ENCODE data around the gene CEP83. TPM values are rescaled to one million over a fixed set of nuclear protein-coding genes. Genes with fewer than 3 reads are reported as not detected.

The CEP83 gene
- total and polyA plus RNA-seq, 2 experiments from 2014 or later = 29.8 to 33.7 TPM

- TF ChIP-seq, protein P1, sequence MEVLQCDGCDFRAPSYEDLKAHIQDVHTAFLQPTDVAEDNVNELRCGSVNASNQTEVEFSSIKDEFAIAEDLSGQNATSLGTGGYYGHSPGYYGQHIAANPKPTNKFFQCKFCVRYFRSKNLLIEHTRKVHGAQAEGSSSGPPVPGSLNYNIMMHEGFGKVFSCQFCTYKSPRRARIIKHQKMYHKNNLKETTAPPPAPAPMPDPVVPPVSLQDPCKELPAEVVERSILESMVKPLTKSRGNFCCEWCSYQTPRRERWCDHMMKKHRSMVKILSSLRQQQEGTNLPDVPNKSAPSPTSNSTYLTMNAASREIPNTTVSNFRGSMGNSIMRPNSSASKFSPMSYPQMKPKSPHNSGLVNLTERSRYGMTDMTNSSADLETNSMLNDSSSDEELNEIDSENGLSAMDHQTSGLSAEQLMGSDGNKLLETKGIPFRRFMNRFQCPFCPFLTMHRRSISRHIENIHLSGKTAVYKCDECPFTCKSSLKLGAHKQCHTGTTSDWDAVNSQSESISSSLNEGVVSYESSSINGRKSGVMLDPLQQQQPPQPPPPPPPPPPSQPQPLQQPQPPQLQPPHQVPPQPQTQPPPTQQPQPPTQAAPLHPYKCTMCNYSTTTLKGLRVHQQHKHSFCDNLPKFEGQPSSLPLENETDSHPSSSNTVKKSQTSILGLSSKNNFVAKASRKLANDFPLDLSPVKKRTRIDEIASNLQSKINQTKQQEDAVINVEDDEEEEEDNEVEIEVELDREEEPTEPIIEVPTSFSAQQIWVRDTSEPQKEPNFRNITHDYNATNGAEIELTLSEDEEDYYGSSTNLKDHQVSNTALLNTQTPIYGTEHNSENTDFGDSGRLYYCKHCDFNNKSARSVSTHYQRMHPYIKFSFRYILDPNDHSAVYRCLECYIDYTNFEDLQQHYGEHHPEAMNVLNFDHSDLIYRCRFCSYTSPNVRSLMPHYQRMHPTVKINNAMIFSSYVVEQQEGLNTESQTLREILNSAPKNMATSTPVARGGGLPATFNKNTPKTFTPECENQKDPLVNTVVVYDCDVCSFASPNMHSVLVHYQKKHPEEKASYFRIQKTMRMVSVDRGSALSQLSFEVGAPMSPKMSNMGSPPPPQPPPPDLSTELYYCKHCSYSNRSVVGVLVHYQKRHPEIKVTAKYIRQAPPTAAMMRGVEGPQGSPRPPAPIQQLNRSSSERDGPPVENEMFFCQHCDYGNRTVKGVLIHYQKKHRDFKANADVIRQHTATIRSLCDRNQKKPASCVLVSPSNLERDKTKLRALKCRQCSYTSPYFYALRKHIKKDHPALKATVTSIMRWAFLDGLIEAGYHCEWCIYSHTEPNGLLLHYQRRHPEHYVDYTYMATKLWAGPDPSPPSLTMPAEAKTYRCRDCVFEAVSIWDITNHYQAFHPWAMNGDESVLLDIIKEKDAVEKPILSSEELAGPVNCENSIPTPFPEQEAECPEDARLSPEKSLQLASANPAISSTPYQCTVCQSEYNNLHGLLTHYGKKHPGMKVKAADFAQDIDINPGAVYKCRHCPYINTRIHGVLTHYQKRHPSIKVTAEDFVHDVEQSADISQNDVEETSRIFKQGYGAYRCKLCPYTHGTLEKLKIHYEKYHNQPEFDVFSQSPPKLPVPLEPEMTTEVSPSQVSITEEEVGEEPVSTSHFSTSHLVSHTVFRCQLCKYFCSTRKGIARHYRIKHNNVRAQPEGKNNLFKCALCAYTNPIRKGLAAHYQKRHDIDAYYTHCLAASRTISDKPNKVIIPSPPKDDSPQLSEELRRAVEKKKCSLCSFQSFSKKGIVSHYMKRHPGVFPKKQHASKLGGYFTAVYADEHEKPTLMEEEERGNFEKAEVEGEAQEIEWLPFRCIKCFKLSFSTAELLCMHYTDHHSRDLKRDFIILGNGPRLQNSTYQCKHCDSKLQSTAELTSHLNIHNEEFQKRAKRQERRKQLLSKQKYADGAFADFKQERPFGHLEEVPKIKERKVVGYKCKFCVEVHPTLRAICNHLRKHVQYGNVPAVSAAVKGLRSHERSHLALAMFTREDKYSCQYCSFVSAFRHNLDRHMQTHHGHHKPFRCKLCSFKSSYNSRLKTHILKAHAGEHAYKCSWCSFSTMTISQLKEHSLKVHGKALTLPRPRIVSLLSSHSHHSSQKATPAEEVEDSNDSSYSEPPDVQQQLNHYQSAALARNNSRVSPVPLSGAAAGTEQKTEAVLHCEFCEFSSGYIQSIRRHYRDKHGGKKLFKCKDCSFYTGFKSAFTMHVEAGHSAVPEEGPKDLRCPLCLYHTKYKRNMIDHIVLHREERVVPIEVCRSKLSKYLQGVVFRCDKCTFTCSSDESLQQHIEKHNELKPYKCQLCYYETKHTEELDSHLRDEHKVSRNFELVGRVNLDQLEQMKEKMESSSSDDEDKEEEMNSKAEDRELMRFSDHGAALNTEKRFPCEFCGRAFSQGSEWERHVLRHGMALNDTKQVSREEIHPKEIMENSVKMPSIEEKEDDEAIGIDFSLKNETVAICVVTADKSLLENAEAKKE (CRISPR knock-in tag; IDR thresholded peaks at IDR 0.05) = no peak
Observed at GRCh38 chr12:94445662-94446061, 14.0 kb downstream of the CEP83 start (continued).

DNA sequence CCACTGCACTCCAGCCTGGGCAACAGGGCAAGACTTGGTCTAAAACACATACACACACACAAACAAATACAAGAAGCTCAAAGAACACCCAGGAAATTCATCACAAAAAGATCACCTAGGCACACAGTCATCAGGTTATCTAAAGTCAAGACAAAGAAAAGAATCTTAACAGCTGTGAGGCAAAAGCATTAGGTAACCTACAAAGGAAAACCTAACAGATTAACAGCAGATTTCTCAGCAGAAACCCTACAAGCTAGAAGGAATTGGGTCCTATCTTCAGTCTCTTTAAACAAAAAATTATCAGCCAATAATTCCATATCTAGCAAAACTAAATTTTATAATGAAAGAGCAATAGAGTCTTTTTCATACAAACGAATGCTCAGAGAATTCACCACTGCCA is 22.4 kb downstream of the CEP83 start:
- DNase-seq (ENCODE audit: low spot score) (no peak), ATAC-seq (no peak)
- Histone ChIP-seq H3K36me3 (ENCODE audit: insufficient read depth) (no peaks in the 10 kb centered on the region), H3K79me2 (replicated peaks; ENCODE audit: insufficient read depth) (peaks cover 93% of the 10 kb centered on the region), H3K4me2 (no peak overlapping the region), H3K9me2 (ENCODE audit: insufficient read depth) (no peaks in the 10 kb centered on the region), H3F3A (replicated peaks; ENCODE audit: low read depth) (no peaks in the 10 kb centered on the region), H3K27me3 (ENCODE audit: insufficient read depth) (no peaks in the 10 kb centered on the region), H3K27ac (ENCODE audit: low read depth) (no peak overlapping the region), H4K20me1 (replicated peaks; ENCODE audit: insufficient read depth) (0 out of 2 replicates have a peak, but pooled peaks cover 4% of the 10 kb centered on the region), H3K4me1 (ENCODE audit: insufficient read depth) (peaks cover 27% of the 10 kb centered on the region), H2AFZ (no peak overlapping the region), H3K4me3 (no peak overlapping the region)
- Mint-ChIP-seq H3K9me3 (peaks cover 30% of the 10 kb centered on the region), H3K27me3 (ENCODE audit: insufficient read depth, low read depth, poor library complexity) (peaks cover 2% of the 10 kb centered on the region), H3K36me3 (ENCODE audit: low read depth) (peaks cover 24% of the 10 kb centered on the region), H3K4me3 (no peak overlapping the region), H3K27ac (no peak overlapping the region), H3K4me1 (peaks cover 26% of the 10 kb centered on the region)
- TF ChIP-seq ZNF114 (CRISPR knock-in tag; IDR thresholded peaks at IDR 0.05) = no peak
- TF ChIP-seq ZNF331 (CRISPR knock-in tag; IDR thresholded peaks at IDR 0.05; ENCODE audit: low read depth) = no peak
- TF ChIP-seq EZH2 (IDR thresholded peaks at IDR 0.05; ENCODE audit: low read depth, unreplicated experiment) = no peak
- no peak for TF ChIP-seq POLR2AphosphoS5 (IDR thresholded peaks at IDR 0.05; ENCODE audit: low read depth)
- no peak for TF ChIP-seq STAT1 (IDR thresholded peaks at IDR 0.05; ENCODE audit: unreplicated experiment)
- TF ChIP-seq, protein P1 (CRISPR knock-in tag; IDR thresholded peaks at IDR 0.05) = no peak
- TF ChIP-seq NANOG (IDR thresholded peaks at IDR 0.05; ENCODE audit: borderline replicate concordance) = no peak
- no peak for TF ChIP-seq EZH2phosphoT487 (IDR thresholded peaks at IDR 0.05; ENCODE audit: unreplicated experiment)
- no peak for TF ChIP-seq CTCF (conservative IDR thresholded peaks at IDR 0.05; ENCODE audit: low read depth in 2 of 2)

Data from GM23338 (cell line).